ENCODE measurements around the gene DLG5.
"Not testable (repeated sequence)": the region's sequence is repeated elsewhere in the genome, so short reads cannot be mapped to it uniquely, and the experiment has no call there.

The DLG5 gene

DNA sequence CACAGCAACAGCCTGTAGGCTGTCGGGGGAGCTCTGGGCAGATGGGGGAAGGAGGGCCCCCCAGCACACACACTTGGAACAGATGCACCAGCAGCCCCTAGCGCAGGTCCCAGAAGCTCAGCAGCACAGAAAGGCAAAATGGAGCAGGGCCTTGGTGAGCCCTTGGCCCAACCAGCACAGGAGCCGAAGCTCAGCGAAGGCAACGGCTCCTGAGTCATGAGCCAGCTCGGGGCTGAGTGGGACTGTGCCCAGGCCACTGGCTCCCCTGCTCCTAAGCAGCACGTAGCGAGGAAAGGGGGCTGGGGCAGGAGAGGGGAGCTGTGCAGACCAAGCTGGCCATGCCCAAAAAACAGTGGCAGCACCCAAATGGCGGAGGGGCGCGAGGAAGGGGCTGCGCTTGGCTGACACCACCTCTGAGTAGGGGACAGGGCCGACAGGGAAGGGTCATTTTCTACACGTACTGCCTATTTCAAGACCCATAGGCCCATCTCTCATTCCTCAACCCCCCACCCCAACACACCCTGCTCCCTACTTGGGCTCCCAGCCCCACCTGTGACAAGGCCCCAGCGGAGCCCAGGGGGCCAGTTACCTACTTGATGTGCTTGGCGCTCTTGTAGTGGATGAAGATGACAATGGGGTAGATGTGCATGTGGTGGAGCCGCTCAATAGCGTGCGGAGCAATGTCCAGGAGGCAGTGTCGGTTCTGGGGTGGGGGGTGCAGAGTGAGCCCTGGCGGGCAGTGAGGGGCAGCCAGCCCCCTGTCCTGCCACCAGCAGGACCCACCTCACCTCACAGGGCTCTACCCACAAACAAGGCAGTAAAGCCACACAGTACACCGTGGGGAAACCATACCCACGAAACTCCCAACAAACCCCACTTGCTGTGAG lies 132.1 kb downstream of the DLG5 start:
- no peak for DNase-seq (ENCODE audit: low read depth in 2 of 2)

DNA sequence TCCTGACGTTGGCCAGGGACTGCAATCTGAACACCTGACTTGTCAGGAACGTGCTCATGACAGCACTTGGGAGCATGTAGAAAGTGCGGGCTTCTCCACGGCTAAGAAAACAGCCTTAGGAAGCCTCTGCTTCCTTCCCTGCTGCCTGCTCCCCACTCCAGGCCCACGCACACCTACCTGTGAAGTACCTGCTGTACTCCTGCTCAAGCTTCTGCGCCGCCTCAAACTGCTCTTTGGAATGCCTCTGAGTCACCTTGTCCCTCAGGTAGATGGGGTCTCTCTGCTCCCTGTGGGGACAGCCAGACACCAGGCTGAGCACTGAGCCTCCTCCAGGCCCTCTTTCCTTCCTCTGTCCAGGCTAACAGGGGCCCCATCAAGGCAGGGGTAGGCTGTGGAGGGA lies 132.7 kb downstream of the DLG5 start:
- DNase-seq (ENCODE audit: low read depth in 2 of 2): no peak

DNA sequence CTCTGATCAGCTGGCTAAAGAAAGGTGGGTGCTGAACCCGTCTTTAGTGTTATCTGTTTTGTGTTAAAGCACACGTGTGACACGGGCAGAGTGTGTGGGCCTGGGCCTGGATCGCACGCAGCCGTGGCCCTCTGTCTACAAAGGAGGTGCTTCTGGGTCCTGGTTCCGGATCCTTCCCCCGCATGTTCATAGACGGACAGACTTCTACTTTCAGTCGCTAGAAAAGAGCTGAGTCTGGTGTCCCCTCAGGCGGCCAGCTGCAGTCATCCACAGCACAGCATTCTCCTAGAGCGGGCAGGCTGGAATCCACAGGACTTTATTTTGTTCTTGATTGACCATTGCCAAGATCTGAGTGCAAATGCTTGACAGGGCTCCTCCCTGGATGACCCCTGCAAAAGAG lies 134.4 kb downstream of the DLG5 start:
- DNase-seq (ENCODE audit: low read depth in 2 of 2): no peak

DNA sequence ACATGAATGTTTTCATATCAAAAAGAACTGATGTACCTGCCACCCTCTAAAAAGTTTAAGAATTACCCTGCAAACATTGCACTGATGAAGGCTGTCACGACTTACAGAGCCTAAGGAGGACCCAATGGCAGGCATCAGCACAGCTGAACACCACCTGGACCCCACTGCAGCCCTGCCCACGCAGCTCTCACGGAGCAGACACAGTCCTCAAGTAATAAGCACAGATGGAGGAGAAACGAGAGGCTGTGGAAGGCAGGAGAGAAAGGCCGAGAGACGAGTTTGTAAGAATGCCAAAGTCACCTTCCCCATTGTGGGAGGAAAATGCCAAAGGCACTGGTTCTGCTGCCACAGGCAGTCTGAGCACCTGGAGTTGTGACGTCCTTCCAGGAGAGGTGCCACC lies 135.0 kb downstream of the DLG5 start:
- no peak for DNase-seq (ENCODE audit: low read depth in 2 of 2)

DNA sequence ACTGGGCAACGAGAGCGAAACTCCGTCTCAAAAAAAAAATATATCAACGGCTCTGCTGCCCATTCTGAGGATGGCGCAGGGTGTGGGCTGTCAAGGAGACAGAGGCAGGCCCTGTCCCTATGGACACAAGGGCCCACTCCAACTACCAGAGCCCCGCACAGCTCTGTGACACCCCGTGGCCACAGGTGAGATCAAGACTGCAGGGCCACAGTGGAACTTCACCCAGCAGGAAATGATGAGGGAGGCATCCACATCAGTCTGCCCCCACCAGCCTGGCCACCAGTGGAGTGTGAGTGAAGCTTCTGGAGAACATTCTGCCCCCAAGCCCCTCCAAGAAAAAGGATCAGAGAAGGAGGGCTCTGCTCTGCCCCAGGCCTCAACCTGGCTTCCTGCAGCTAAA lies 136.7 kb downstream of the DLG5 start:
- no peak for DNase-seq (ENCODE audit: low read depth in 2 of 2)

DNA sequence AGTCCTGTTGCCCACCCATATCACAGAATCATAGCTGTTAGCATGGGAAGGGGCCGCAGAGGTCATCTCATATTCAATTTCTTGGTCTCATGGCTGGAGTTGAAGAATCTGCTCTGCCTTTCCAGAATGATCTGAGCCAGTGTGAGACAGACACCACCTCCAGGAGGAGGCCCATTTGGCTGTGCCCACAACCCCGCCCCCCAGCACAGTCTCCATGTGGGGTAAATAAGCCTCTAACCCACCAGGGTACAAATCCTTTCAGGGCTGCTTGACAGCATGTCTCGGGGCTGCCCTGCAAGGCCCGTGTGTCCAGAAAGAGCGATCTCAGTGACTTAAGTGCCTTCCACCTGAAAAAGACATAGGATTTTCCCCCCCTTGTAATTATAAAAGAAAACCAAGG lies 137.5 kb downstream of the DLG5 start:
- no peak for DNase-seq (ENCODE audit: low read depth in 2 of 2)

DNA sequence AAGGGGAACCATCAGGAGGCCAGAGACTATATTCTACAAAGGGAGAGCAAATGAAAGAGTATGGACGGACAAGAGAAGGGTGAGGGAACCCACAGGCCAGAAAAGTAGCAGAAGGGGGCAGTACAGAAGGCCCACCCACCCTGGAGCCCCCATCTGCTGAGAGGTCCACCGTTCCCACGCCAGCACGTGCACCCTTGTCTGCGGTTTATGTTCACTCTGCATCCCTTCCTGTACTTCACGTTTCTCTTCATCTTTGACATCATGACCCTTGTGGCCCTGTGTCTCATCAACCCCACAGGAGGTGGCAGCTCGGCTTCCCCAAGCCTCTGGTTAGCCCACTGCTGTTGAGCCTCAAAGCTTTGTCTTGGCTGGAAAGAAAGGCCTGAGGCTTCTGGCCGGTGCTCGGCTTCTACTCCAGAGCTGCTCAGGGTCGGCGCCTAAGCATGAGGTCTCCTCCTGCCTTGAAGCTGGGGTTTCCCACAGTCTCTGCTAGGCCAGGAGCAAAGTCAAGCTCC lies 138.0 kb downstream of the DLG5 start:
- DNase-seq (ENCODE audit: low read depth in 2 of 2): no peak

DNA sequence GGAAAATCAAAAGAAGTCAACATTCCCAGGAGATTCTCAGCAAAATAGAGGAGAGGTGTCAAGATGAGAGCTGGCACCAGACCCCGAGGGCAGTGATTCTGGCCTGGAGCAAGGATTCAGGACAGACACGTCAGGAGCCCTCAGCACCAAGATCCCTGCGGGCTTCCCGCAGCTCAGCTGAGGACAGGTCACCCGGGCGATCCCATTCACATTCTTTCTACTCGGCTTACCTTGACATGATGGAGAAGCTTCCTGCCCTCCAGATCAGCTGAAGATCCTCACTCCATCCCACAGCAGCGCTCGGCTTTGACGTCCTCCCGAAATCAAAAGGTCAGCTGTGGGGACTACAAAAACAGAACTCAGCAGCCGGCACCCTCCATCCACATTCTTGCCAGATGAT lies 139.1 kb downstream of the DLG5 start:
- DNase-seq (ENCODE audit: low read depth in 2 of 2): no peak

DNA sequence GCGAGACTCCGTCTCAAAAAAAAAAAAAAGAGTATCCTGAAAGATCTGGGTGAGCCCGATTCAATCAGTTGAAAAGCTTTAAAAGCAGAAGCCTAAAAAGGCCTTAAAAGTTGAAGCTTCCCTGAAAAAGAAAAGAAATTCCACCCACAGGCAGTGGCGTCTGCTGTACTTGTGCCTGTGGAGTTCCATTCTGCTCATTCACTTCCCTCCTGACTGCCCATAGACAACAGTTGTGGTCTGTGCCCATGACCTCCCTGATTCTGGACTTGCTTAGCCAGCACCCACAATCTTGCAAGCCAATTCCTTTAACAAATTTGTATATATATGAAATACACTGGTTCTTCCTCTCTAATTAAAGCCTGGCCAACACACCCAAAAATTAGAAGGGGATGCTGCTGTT lies 141.7 kb downstream of the DLG5 start:
- no peak for DNase-seq (ENCODE audit: low read depth in 2 of 2)

DNA sequence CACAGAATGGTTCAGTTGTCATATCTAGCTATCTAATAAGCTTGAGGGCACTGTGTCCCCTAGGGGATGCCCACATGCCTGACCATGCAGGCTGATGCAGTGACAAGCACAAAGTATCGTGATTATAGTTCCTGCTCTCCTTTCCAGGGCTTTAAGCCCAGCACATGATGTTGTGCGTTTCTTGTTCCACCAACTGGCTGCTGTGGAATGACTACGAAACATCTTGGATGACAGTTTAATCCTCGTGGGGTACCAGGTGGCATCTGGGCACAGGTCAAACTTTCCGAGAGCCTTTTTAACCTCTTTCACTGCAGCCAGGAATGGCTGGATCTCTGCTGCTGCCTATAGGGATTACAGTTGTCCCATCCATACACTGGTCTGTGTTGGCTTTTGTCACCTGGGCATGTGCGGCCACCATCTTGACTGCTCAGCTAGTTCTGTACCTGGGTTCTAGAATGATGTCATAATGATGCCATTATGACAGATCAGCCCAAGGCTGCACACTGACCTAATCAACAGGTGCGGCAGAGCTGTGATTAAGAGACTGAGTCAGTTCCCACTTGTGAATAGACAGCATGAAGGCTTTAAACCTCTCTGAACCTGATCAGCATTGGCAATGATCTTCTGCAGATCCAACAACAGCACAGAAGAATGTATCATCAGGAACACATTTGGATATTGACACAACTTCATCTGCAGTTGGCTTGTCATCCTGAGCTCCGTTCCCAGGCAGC lies 144.1 kb downstream of the DLG5 start:
- no peak for DNase-seq (ENCODE audit: low read depth in 2 of 2)

DNA sequence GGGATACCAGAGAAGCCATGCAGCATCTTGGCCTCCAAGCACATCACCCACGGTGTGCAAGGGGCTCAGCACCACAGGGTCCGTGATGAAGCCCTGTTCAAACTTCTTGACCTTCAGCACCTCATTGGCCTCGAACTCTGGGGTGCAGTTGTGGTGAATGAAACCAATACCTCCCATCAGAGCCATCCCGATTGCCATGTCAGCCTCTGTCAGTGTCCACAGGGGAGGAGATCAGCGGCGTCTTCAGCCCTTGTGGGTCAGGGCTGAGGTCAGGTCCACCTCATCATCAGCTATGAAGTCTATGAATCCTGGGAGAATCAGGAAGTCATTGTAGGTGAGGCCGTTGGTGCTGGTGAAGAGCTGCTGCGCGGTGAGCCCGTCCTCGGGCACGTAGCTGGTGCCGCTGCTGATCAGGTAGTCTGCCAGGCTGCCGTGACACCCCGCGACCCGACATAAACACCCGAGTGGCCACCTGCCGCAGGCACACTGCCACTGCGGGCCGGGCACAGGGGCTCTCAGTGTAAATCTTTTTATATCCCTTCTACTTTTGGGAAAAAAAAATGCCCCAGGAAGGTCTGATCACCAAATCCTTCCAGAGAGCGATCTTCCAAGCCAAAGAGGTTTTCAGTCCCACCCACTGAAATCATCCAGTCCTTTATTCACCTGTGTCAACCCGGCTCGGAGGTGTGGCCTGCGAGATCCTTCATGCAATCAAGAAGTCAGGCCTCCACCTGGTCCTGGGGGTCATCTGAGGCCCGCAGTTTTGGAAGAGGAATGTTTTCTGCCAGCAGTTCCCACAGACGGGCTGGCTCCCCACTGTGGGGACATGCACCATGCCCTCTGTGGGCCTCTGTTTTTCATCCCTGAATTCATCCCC lies 144.9 kb downstream of the DLG5 start:
- no peak for DNase-seq (ENCODE audit: low read depth in 2 of 2)

DNA sequence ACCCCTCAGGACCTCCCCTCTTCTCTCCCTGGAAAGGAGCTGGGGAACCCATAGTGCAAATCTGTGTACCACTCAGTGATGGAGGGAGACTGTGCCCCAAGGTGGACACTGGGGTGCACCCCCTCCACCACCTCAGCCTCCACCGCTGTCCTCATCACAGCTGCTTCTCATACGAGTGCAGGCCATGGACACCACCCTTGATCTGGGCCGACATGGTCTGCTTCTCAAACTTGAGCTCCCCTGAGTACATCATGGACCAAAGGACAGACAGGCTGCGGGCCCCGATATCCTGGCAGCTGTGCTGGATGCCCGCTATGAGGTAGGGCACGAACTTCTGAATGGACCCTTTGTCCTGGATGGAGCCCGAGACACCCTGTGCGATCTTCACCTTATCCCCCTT lies 146.4 kb downstream of the DLG5 start:
- no peak for DNase-seq (ENCODE audit: low read depth in 2 of 2)

DNA sequence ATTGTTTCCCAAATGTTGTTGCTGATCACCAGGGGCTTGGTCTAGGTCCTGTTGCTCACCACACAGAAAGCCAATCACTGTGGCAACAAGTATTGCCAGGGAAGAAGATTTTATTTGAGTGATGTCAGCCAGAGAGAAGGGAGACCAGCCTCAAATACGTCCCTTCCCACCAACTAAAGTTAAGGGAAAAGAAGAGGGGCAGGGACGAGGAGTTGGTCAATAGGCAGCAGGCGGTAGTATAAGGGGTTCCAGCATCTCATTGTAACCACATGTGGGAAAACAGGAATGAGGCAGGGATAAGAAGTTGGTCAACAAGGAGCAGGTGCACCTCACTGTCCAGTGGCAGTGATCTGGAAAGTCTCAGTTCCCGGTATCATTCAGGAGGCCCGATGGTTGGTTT lies 150.1 kb downstream of the DLG5 start:
- no peak for DNase-seq (ENCODE audit: low read depth in 2 of 2)

DNA sequence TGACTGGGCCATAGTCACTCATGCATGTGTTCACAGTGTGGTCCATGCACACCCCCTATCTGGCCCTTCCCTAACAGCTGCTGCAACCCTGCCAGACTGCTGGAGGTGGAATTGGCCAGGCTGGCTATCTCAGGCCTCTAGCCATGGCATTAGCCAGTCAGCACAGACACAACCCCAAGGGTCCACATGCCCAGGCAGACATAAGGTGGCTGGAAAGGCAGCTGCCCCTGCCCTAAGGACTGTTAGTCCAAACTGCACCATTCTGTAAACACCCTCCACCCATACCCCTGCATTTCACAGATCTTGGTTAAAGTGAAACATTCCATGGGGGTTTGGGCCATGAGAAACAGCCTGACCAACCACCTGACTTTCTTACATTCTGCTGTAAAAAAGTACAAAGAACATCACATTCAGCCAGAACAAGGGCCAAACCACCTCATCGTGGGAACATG lies 151.6 kb downstream of the DLG5 start:
- no peak for DNase-seq (ENCODE audit: low read depth in 2 of 2)

DNA sequence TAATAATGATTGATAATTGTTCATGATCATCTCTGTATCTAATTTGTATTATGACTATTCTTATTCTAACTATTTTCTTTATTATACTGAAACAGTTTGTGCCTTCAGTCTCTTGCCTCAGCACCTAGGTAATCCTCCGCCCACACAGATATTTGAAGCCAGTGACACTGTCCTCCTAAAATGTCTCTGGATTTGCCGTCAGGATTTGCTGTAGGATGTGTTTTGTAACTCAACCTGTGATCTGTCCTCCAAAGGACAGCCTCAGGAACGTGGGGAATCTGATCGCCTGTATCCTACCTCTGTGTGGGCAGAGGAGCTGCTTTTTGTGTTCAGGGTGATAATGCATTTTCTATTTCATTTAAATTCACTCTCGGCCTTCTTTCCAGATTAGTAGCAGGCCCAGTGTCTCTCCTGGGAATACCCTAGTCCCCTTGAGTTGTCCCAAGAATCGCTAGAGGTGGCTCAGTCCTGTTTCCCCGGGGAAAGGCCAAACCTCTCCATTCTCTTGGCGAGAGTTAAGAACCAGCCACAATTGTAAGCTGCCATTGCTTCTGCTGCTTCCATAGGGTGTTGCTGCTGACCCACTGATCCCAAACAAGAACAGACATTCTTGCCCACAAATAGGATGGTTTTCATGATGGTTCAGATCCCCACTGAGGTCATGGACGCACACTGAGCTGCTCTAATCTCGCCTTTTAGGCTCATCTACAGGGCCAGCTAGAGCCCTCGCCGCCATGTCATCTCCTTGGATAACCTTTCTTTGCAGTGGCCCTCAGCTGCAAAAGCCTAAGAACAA lies 152.7 kb downstream of the DLG5 start:
- no peak for DNase-seq (ENCODE audit: low read depth in 2 of 2)

DNA sequence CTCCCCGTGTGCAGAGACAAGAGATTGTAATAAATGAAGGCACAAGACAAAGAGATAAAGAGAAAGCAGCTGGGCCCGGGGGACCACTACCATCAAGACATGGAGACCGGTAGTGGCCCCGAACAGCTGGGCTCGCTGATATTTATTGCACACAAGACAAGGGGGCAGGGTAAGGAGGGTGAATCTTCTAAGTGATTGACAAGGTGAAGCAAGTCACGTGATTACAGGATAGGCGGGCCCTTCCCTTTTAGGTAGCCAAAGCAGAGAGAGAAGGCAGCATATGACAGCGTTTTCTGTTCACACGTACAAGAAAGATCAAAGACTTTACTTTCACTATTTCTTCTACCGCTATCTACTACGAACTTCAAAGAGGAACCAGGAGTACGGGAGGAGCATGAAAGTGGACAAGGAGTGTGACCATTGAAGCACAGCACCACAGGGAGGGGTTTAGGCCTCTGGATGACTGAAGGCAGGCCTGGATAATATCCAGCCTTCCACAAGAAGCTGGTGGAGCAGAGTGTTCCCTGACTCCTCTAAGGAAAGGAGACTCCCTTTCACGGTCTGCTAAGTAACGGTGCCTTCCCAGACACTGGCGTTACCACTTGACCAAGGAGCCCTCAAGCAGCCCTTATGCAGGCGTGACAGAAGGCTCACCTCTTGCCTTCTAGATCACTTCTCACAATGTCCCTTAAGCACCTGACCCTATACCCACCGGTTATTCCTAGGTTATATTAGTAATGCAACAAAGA lies 153.5 kb downstream of the DLG5 start:
- not testable (repeated sequence) for DNase-seq (ENCODE audit: low read depth in 2 of 2)

DNA sequence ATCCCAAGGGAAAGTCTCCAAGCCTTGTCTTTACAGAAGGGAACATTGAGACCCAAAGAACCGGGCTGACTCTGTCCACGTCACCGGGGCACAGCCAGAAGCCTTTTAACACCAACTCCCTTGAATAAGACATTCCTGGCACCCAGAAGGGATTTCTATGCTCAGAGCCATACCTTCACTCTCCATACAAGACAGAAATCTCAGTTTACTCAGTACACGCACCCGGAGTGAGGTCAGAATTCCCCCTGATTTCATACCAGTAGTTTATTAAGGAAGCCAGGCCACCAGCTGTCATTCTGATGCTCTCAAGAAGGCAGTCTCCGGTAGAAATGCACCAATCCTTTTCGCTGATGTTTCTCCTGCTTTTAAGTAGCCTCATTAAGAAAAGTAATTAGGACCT lies 154.7 kb downstream of the DLG5 start:
- DNase-seq (ENCODE audit: low read depth in 2 of 2): no peak

DNA sequence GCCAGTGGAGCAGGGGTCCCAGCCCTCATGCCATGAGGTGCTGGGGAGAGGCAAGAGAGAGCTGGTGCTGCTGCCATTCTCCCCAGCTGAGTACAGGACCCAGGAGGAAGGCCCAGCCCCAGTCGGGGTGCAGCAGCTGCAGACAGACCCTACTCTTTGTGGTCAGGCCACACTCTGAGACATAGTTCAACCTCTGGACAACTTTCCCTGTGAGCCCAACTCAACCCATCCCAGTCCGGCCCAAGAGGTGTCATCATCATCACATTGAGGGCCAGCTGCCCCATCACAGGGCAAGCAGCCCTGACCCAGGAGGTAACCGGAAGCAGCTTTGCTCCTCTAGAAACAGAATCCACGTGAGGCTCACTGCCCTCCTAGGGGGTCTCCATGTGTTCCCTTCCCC lies 155.1 kb downstream of the DLG5 start:
- no peak for DNase-seq (ENCODE audit: low read depth in 2 of 2)

DNA sequence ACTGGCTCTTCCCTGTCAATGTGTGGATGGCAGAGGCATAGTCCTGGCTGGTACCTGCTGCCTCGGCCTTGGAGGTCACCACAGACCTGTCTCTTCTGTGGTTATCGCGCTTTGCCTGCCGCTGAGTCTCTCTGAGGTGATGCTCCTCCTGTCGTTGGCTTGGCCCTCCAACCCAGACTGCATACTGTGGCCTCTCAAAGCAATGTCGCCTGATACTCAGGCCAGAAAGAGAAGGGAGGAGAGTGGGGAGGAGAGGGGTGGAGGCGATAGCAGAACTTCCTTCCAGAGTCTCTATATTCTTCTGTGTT lies 155.7 kb downstream of the DLG5 start:
- DNase-seq (ENCODE audit: low read depth in 2 of 2): no peak

DNA sequence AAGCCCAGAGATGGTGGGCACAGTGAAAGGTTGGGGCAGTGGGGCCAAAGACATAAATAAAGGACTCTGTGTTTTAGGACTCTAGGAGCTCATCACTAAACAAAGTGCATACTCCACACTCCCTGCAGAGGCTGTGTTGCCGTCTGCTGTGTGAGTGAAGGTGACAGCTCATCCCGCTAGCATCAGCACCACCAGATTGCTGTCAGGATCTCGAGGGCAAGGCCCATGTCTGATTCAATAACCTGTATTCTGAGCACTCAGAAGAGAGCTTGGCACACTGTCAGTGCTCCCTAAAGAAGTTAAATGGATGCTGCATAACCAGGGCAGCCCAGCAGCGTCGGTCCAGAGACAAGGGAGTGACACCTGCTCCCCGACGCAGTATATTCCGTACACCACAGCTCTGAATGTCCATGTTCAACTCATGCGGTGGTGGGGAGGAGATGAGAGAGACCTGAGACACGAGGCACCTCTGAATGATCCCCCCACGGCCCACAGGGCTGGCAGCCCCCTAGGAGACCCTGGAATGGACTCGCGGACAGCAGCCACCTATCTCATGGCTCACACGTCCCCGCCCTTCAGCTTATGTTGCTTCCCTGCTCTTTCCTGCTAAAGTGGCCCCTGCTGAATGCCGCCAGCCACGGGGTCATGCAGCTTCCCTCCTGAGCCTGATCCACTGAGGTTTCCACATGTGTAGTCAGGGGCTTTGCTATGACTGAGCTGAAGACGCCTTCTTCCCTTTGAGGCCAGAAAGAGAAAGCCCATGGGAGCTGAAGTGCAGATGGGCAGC lies 156.3 kb downstream of the DLG5 start:
- no peak for DNase-seq (ENCODE audit: low read depth in 2 of 2)
